VCaP (cell line): ENCODE measurements around the gene ASCC2.
A peak's percentile ranks its signal among the peaks of the same experiment; 100 is the strongest.

Experiments
- H3K27ac ChIP-seq: fragments of 450-650 bp; 2 replicates; pipeline ENCODE4 v1.5.1; 2017
- CTCF ChIP-seq: fragments of 450-650 bp; conservative IDR thresholded peaks from 2 replicates; pipeline ENCODE4 v1.5.1; 2017; ENCODE audit warnings: mild to moderate bottlenecking, moderate library complexity

Gene ASCC2

GRCh38 chr22:29798801-29799200 lies 39.3 kb downstream of the ASCC2 start:
- peak overlapping the region; percentile 91 for H3K27ac ChIP-seq

GRCh38 chr22:29798318-29798717 lies 39.8 kb downstream of the ASCC2 start:
- no peak for TF ChIP-seq CTCF
- peak overlapping the region; percentile 91 for H3K27ac ChIP-seq

More at GRCh38 chr22:29798801-29799200, 39.3 kb downstream of the ASCC2 start:
- TF ChIP-seq CTCF, result no peak

GRCh38 chr22:29797351-29797750 lies 40.7 kb downstream of the ASCC2 start:
- no peak for TF ChIP-seq CTCF
- H3K27ac ChIP-seq, result peak overlapping the region; percentile 91

- TF ChIP-seq CTCF, result no peak
- peak overlapping the region; percentile 91 for H3K27ac ChIP-seq
These were observed 42.4 kb downstream of the ASCC2 start for GRCh38 chr22:29795663-29796062.

- TF ChIP-seq CTCF, result no peak
- H3K27ac ChIP-seq, result no peak overlapping the region
These were observed 44.7 kb downstream of the ASCC2 start for GRCh38 chr22:29793396-29793795.

GRCh38 chr22:29790061-29790460 lies 48.0 kb downstream of the ASCC2 start:
- H3K27ac ChIP-seq, result no peak overlapping the region
- no peak for TF ChIP-seq CTCF

DNA sequence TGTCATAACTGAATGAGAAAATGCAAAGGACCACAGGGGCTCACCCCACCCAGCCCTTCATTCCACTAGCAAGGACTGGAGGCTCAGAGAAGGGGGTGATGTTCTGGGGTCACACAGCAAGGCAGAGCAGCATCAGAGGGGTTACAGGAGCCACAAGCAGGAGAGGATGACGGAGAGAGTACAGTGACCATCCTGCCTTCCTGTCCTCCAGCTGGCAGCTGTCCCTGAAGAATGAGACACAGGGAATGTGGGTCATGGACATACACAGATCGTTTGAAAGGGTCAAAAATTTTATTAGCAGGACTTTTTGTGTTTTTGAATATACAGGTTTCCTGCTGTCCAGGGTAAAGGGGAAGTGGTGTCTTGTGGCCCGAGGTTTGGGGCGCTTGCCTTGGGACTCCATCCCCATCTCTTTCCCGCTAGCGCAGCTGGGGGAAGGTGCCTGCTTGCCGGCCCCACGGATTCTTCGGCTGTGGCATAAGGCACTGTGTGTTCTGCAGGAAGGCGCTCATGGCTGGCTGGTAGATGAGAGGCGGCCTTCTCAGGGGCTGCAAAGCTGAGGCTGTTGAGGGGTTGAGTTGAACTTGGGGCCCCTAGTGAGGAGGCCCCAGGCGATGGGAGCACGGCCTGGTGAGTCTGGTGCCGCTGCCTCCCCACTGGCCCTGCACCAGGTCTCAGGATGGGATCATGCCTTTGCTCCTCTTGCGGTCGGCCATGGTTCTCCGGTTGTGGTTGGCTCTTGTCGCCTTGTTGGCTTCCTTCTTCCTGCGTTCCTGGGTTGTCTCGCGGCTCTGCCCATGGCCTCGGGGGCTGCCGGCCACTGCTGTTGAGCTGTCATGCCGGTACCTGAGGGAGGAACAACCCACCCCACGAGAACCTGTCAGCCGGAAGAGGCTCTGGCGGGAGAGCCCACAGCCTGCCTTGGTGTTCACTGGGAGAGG lies 49.5 kb downstream of the ASCC2 start:
- TF ChIP-seq CTCF, result no peak
- no peak overlapping the region for H3K27ac ChIP-seq
